Islet precursor cell (in vitro differentiated cells): ENCODE results near the gene SYNDIG1.

Source experiments
- DNase-seq: peaks from one replicate; pipeline ENCODE4 v3.0.0-alpha.2; 2018

SYNDIG1 gene

GRCh38 chr20:24678351-24679106 lies 209.1 kb downstream of the SYNDIG1 start:
- DNase-seq: peak; percentile 52

GRCh38 chr20:24679448-24680047 lies 210.1 kb downstream of the SYNDIG1 start:
- DNase-seq: no peak

- DNase-seq: peak; percentile 32
Measured at GRCh38 chr20:24681634-24682495, 212.4 kb downstream of the SYNDIG1 start.

GRCh38 chr20:24682496-24682985 lies 213.1 kb downstream of the SYNDIG1 start:
- peak; percentile 18 for DNase-seq

GRCh38 chr20:24683676-24684075 lies 214.2 kb downstream of the SYNDIG1 start:
- peak; percentile 25 for DNase-seq

- DNase-seq: peak; percentile 20
Measured at GRCh38 chr20:24684421-24684871, 215.0 kb downstream of the SYNDIG1 start.

GRCh38 chr20:24684956-24685691 lies 215.7 kb downstream of the SYNDIG1 start:
- DNase-seq: peak; percentile 45

- DNase-seq: peak; percentile 29
Measured at GRCh38 chr20:24685736-24686135, 216.3 kb downstream of the SYNDIG1 start.

GRCh38 chr20:24686156-24686555 lies 216.7 kb downstream of the SYNDIG1 start:
- peak; percentile 25 for DNase-seq

- DNase-seq: peak; percentile 21
Measured at GRCh38 chr20:24690408-24690807, 221.0 kb downstream of the SYNDIG1 start.

GRCh38 chr20:24691901-24692351 lies 222.5 kb downstream of the SYNDIG1 start:
- DNase-seq: peak; percentile 28

- DNase-seq: peak; percentile 36
Measured at GRCh38 chr20:24692446-24693200, 223.2 kb downstream of the SYNDIG1 start.

GRCh38 chr20:24693466-24694156 lies 224.2 kb downstream of the SYNDIG1 start:
- DNase-seq: peak; percentile 16

GRCh38 chr20:24694157-24694726 lies 224.8 kb downstream of the SYNDIG1 start:
- DNase-seq: peak; percentile 41

GRCh38 chr20:24694727-24695528 lies 225.5 kb downstream of the SYNDIG1 start:
- peak; percentile 36 for DNase-seq

GRCh38 chr20:24695529-24696225 lies 226.2 kb downstream of the SYNDIG1 start:
- no peak for DNase-seq

GRCh38 chr20:24696396-24696795 lies 227.0 kb downstream of the SYNDIG1 start:
- DNase-seq: peak; percentile 43

- DNase-seq: peak; percentile 27
Measured at GRCh38 chr20:24697411-24697810, 228.0 kb downstream of the SYNDIG1 start.

GRCh38 chr20:24698189-24698588 lies 228.8 kb downstream of the SYNDIG1 start:
- no peak for DNase-seq
